ENCODE data around the gene HIP1R. TPM values are rescaled to one million over a fixed set of nuclear protein-coding genes. Genes with fewer than 3 reads are reported as not detected.

The HIP1R gene
- total RNA-seq, 1 experiment from 2014 or later, result 36.7 TPM

DNA sequence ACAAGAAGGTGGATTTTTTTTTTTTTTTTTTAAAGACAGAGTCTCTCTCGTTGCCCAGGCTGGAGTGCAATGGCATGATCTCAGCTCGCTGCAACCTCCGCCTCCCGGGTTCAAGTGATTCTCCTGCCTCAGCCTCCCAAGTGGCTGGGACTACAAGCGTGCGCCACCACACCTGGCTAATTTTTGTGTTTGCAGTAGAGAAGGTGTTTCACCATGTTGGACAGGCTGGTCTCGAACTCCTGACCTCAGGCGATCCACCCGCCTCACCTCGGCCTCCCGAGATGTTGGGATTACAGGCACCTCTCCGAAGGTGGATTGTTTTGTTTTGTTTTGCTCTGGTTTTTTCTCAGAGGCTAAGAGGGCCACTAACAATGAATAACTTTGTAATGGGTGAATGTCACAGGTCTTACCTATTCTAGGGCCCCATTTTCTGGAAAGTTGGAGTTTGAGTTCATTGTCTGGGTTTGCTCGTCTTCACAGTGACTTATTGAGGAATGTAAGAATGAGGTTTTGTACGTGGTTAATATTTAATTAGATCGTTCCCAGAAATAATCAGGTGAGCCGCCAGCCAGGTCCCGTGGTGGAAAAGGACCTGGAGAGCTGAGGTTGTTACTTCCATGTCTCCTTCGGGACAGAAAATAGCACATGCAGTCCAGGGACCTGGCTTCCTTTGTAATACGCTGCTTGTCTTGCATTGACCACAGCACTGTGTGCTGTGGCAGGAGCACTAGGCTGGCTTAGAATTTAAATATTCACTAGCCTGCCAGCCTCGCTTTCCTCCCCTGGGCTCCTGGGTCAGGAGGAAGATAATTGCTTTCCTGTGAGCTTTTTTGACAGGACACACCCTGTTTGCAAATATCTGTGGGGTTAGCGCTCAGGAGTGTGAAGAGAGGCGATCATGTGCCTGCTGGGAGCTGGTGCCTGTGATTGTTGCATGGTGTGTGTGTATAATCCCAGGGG is 2.3 kb downstream of the HIP1R start:
- no peak overlapping the region for H3K27ac ChIP-seq (ENCODE audit: low read length)
- no peaks in the 10 kb centered on the region for H3K9me3 ChIP-seq (ENCODE audit: control insufficient read depth, insufficient read depth, low read depth, low read length)
- ChIA-PET CTCF (no interaction called here), POLR2A (no interaction called here)
- H3K27me3 ChIP-seq (ENCODE audit: control insufficient read depth, insufficient read depth, low read length), result no peaks in the 10 kb centered on the region
- H3K4me1 ChIP-seq (ENCODE audit: control insufficient read depth, insufficient read depth, low read length), result peaks cover 31% of the 10 kb centered on the region
- intact Hi-C loops (cut with micrococcal nuclease; ENCODE audit: unreplicated experiment) (no loop called here), in situ Hi-C loops (cut with HindIII; ENCODE audit: low pct_unique_long_range_greater_than_20kb, low sequenced_read_pairs) (no loop called here)
- H3K36me3 ChIP-seq (ENCODE audit: control insufficient read depth, insufficient read depth, low read length), result no peaks in the 10 kb centered on the region
- BruUV-seq (replicated peaks), result no TSS peak
- ATAC-seq, result no peak
- TF ChIP-seq POLR2AphosphoS5 (IDR thresholded peaks at IDR 0.05; ENCODE audit: low read depth, low read length) (no peak), REST (IDR thresholded peaks at IDR 0.05; ENCODE audit: insufficient read depth in 1 of 2, low read depth in 2 of 2, low read length in 1 of 2) (no peak), TCF7L2 (IDR thresholded peaks at IDR 0.05; ENCODE audit: low read depth, low read length) (no peak), SIN3A (IDR thresholded peaks at IDR 0.05; ENCODE audit: borderline replicate concordance, insufficient read depth, low read depth, low read length) (no peak)
- TF ChIP-seq, protein P1, sequence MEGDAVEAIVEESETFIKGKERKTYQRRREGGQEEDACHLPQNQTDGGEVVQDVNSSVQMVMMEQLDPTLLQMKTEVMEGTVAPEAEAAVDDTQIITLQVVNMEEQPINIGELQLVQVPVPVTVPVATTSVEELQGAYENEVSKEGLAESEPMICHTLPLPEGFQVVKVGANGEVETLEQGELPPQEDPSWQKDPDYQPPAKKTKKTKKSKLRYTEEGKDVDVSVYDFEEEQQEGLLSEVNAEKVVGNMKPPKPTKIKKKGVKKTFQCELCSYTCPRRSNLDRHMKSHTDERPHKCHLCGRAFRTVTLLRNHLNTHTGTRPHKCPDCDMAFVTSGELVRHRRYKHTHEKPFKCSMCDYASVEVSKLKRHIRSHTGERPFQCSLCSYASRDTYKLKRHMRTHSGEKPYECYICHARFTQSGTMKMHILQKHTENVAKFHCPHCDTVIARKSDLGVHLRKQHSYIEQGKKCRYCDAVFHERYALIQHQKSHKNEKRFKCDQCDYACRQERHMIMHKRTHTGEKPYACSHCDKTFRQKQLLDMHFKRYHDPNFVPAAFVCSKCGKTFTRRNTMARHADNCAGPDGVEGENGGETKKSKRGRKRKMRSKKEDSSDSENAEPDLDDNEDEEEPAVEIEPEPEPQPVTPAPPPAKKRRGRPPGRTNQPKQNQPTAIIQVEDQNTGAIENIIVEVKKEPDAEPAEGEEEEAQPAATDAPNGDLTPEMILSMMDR (IDR thresholded peaks at IDR 0.05), result no peak
- H3K4me3 ChIP-seq (ENCODE audit: low read depth in 2 of 2, low read length in 2 of 2), result no peak overlapping the region; a peak in 1 of 4 replicates
- DNase-seq (ENCODE audit: low read depth, low spot score), result no peak

- DNase-seq (ENCODE audit: low read depth, low spot score), result no peak
- ChIA-PET CTCF (interaction anchor here (0.7 kb wide), 1 partner anchor 315 kb away, joined by 3 read pairs; no protein-coding TSS in a partner anchor), POLR2A (no interaction called here)
- no peaks in the 10 kb centered on the region for H3K27me3 ChIP-seq (ENCODE audit: control insufficient read depth, insufficient read depth, low read length)
- in situ Hi-C loops (cut with HindIII; ENCODE audit: low pct_unique_long_range_greater_than_20kb, low sequenced_read_pairs) (no loop called here), intact Hi-C loops (cut with micrococcal nuclease; ENCODE audit: unreplicated experiment) (no loop called here)
- peaks cover 31% of the 10 kb centered on the region for H3K4me1 ChIP-seq (ENCODE audit: control insufficient read depth, insufficient read depth, low read length)
- no peak overlapping the region for H3K4me3 ChIP-seq (ENCODE audit: low read depth in 2 of 2, low read length in 2 of 2)
- H3K9me3 ChIP-seq (ENCODE audit: control insufficient read depth, insufficient read depth, low read depth, low read length), result no peaks in the 10 kb centered on the region
- no TSS peak for BruUV-seq (replicated peaks)
- TF ChIP-seq REST (IDR thresholded peaks at IDR 0.05; ENCODE audit: insufficient read depth in 1 of 2, low read depth in 2 of 2, low read length in 1 of 2) (no peak), SIN3A (IDR thresholded peaks at IDR 0.05; ENCODE audit: borderline replicate concordance, insufficient read depth, low read depth, low read length) (no peak), TCF7L2 (IDR thresholded peaks at IDR 0.05; ENCODE audit: low read depth, low read length) (no peak), POLR2AphosphoS5 (IDR thresholded peaks at IDR 0.05; ENCODE audit: low read depth, low read length) (no peak)
- TF ChIP-seq, protein P1 (IDR thresholded peaks at IDR 0.05), result no peak
- H3K36me3 ChIP-seq (ENCODE audit: control insufficient read depth, insufficient read depth, low read length), result no peaks in the 10 kb centered on the region
- no peak overlapping the region for H3K27ac ChIP-seq (ENCODE audit: low read length)
- no peak for ATAC-seq
These were observed 3.6 kb downstream of the HIP1R start for GRCh38 chr12:122838841-122839240.
